HG02610 (cell line): Measurements from ENCODE around the gene TOMM34.
A peak's percentile ranks its signal among the peaks of the same experiment; 100 is the strongest.

Experiments
- ATAC-seq: cut with Tn5 transposase; IDR thresholded peaks from one replicate; pipeline ENCODE4 v1.9.1; 2021; ENCODE audit warnings: mild to moderate bottlenecking, moderate library complexity; ENCODE audit not compliant: unreplicated experiment

Gene TOMM34

DNA sequence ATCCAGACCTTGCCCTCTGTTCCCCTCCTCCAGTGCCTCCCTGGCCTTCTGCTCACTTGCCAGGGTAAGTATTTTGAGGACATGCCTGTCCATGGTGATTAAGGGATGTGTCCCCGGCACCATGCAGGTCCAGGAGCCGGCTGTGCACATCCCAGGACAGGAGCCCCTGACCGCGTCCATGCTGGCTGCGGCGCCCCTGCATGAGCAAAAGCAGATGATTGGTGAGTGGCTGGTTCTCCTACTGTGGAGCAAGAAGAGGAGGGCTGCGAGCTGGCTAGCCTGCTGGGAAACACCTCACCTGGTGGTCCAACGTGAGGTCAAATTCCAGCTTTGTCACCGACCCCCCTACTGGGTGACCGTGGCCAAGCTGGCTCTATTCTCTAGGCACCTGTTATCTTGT, 23.7 kb downstream of the TOMM34 start:
- ATAC-seq = no peak

- no peak for ATAC-seq
Observed at GRCh38 chr20:44932916-44933315, 27.3 kb downstream of the TOMM34 start.

GRCh38 chr20:44931911-44932310, 28.3 kb downstream of the TOMM34 start:
- ATAC-seq = no peak

GRCh38 chr20:44930517-44931168, 29.6 kb downstream of the TOMM34 start:
- no peak for ATAC-seq

DNA sequence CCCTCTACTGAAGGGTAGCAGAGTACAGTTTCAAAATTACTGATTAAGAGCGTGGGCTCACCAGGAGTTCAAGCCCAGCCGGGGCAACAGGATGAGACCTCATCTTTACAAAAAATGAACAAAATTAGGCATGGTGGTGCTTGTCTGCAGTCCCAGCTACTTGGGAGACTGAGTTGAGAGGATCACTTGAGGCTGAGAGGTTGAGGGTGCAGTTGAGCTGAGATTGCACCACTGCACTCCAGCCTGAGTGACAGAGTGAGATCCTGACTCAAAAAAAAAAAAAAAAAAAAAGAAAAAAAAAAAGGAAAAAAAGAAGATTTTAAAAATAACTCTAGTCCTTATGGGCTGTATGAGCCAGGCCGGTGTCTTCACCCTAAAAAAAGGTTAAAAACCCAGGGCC, 31.6 kb downstream of the TOMM34 start:
- ATAC-seq = no peak

- no peak for ATAC-seq
Observed at GRCh38 chr20:44924541-44924940, 35.7 kb downstream of the TOMM34 start.

GRCh38 chr20:44921447-44921846, 38.8 kb downstream of the TOMM34 start:
- ATAC-seq = no peak

GRCh38 chr20:44918761-44919160, 41.4 kb downstream of the TOMM34 start:
- ATAC-seq = no peak

DNA sequence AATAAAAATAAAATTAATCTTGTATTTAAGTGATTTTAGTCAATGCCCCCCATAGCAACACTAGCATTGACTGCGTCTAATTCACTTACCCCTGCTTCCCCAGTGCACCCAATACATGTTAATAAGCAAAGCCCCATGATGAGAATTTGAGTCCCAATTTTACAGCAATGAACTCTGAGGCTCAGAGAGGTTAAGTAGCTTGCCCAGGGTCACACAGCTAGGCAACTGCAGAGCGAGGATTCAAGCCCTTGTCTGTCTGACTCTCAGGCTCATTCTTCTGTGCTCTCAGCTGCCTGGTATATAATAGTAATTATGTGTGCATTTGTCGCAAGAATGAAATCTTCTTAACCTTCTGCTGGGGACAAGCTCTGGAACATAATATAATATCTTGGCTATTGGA, 41.9 kb downstream of the TOMM34 start:
- no peak for ATAC-seq

DNA sequence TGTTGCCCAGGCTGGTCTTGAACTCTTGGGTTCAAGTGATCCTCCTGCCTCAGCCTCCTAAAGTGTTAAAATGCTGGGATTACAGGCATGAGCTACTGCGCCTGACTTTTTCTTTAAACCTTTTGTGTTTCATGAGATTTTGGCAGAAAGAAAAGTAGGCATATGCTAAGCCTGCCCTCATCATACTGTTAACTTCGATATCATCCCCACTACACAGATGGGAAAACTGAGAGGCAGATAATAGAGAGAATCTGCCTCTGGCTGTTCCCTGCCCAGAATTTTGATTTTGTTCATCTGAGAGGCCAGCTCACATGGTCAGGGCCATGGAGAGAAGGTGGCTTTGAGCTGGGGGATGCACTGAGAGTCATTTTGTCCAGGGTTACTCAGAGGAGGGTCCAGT, 42.8 kb downstream of the TOMM34 start:
- ATAC-seq = no peak

GRCh38 chr20:44916586-44916985, 43.6 kb downstream of the TOMM34 start:
- no peak for ATAC-seq

GRCh38 chr20:44914924-44915323, 45.3 kb downstream of the TOMM34 start:
- ATAC-seq = no peak

DNA sequence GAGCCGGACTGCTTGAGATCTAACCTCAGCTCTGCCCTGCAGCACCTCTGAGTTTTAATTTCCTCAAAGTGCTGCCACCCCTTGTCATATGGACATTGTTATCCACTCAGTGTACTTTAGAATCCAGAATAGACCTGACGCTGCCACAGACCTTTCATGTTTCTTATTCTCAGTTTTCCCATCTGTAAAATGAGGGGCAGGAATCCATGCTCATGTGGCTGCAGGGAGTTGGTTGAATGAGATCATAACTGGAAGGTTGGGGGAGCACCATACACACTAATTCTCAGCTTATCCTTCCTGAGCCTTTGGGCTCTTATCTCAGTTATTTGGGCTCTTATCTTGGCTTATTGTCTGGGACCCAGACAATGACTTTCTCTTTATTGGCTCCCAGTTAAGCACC, 48.0 kb downstream of the TOMM34 start:
- no peak for ATAC-seq

DNA sequence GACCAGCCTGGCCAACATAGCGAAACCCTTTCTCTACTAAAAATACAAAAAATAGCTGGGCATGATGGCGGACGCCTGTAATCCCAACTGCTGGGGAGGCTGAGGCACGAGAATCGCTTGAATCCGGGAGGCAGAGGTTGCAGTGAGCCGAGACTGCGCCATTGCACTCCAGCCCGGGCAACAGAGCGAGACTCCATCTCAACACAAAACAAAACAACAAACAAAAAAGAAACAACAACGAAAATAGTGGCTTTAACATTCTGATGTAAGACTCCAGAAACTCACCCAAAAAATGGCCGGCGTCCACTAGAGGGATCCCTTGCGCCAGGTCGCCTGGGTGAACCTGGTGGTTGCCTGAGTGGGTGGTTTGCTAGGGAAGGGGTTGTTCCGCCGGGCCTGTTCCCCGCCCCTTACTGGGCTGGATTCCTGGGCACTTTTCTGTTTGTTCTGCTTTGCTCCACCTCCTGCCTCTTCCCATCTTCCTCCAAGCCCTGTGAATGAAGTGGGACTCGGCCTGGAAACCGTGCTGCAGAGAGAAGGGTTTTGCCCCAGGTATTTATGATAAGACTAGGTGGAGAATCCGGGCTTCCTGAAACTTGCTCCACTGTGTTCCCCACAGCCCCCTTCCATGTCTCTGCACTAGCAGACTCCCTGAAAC, 48.8 kb downstream of the TOMM34 start:
- ATAC-seq = no peak

DNA sequence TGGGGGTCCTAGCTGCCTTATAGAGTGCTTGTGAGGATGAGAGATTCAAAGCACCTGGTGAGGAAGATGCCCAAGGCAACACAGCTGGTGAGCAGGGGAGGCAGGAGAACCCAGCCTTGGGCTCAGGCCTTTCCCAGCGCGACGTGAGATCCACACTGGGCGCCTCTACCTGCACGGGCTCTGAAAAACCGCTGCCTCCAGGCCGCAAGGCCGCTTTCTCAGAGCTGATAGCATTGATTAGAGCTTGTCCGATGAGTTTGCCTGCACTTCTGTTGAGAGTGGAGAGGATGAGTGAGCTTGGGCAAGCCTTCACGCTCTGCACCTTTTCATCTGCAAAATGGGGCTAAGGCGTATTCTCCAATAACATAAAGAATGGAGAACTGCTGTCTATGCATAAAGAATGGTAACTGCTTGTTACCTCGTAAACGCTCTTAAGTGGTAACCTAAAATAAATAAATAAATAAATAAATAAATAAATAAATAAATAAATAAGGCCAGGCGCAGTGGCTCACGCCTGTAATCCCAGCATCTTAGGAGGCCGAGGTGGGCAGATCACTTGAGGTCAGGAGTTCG, 49.4 kb downstream of the TOMM34 start:
- no peak for ATAC-seq

DNA sequence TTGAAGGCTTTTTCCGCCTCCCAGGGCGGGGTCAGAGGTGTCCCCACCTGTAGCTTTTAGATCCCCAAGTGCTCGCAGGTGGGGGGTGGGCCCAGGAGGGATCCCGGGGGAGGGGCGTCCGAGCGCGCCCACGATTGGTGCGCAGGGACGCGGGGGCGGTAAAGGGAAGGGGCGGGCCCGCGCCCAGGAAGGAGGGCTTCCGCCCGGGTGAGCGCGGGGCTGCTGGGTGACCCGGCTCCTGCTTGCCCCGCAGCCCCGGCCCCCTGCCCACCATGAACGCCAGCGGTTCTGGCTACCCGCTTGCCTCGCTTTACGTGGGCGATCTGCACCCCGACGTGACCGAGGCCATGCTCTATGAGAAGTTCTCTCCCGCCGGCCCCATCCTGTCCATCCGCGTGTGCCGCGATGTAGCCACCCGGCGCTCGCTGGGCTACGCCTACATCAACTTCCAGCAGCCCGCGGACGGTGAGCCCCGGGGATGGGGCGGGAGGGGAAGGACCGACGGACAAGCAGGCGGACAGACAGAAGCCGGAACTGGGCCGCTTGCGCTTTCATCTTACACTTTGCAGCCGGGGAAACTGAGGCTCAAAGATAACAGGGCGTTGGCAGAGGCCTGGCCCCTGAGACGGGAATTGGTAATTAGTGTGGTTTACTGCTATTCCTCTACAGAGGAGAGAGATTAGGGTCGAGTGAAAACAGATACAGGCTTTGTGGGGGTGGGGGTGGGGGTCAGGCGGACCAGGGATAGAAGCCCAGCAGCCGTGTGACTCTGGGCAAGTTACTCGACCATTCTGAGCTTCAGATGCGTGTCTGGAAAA, 50.1 kb downstream of the TOMM34 start, which contains the start of gene PABPC1L:
Gene PABPC1L, plus strand, starts transcription at position 189 of the 818 bp plus-strand sequence. Its CDS starts 84 bp downstream, at position 273.
- ATAC-seq = peak; percentile 80

GRCh38 chr20:44908987-44909871, 51.0 kb downstream of the TOMM34 start:
- ATAC-seq = no peak

DNA sequence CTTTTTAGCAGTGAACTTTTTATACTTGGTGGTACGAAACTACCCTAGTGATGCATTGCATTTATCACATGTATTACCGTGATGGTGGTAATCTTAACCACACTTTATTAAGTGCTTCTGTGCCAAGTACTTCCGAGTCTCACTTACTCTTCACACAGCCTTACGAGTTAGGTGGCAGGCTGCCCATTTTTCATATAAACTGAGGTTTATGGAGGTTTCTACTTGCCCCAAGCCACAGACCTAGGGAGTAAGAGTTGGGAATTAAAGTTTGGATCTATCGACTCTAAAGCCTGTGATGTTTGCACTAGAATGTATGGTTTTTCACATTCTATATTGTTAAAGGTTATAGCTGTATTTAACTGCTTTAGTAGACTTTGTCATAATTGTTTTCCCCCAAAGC, 55.8 kb downstream of the TOMM34 start:
- ATAC-seq = no peak

DNA sequence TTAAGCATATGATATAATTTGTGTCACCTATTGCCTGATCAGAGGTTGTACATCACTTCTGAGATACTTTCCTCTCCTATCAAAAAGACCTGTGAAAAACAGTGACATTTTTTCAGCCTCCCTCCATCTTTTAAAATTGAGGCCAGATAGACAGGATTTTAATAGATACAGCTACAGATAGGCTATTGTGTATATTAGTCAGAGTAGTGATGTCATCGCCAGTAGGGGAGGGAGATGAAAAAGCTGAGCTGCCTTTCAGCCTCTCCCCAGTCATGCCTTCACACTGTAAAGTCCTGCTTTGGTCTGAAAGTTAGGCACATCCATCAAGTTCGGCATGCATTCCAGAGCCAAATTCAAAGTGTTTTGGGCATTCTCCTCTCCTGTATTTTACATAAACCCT, 58.2 kb downstream of the TOMM34 start:
- no peak for ATAC-seq

DNA sequence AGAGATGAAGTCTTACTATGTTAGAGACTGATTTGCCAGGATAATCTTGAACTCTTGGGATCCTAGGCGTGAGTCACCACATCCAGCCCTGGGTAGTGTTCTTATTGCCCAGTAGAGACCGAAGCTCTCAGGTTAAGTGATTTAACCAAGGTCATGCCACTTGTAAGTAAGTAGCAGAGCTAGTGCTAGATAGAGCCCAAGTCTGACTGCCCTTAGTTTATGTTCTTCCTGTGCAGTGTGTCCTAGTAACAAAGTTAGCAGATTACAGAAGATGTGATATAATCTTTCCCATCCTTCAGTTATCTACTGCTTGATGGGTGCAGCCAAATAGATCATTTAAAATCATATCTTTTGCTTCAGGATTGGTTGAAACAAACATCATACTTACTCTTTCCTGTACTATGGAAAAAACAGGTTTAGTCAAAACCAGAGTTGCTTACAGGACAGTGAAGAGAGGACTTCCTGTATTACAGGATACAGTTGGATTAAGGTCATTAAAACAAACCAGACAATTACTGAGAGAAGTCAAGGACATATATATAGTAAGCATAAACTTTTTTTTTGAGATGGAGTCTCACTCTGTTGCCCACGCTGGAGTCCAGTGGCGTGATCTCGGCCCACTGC, 59.9 kb downstream of the TOMM34 start:
- no peak for ATAC-seq
